Parathyroid adenoma (tissue), 2 donors: ENCODE results near the gene BANK1.

Experiments
- H2AFZ ChIP-seq: fragments of 300-600 bp; sonication (generic); one replicate; pipeline ENCODE4 v1.7.0; 2017; ENCODE audit warnings: antibody characterized with exemption, mild to moderate bottlenecking
- H3K27ac ChIP-seq: fragments of 300-600 bp; sonication (generic); one replicate; pipeline ENCODE4 v1.7.0; 2017
- H3K27me3 ChIP-seq: fragments of 300-600 bp; sonication (generic); one replicate; pipeline ENCODE4 v1.7.0; 2017; ENCODE audit warnings: low read length; ENCODE audit not compliant: control insufficient read depth, insufficient read depth
- H3K36me3 ChIP-seq: fragments of 300-600 bp; sonication (generic); one replicate; pipeline ENCODE4 v1.7.0; 2017; ENCODE audit warnings: low read length; ENCODE audit not compliant: control insufficient read depth, insufficient read depth
- H3K4me1 ChIP-seq: fragments of 300-600 bp; sonication (generic); one replicate; pipeline ENCODE4 v1.7.0; 2017; ENCODE audit warnings: control low read depth
- H3K4me2 ChIP-seq: fragments of 300-600 bp; sonication (generic); one replicate; pipeline ENCODE4 v1.7.0; 2017; ENCODE audit warnings: low read length
- H3K4me3 ChIP-seq: fragments of 300-600 bp; sonication (generic); one replicate; pipeline ENCODE4 v1.7.0; 2017; ENCODE audit warnings: low read depth, low read length
- H3K79me2 ChIP-seq: fragments of 300-600 bp; sonication (generic); one replicate; pipeline ENCODE4 v1.7.0; 2017; ENCODE audit warnings: control low read depth
- H3K9ac ChIP-seq: fragments of 300-600 bp; sonication (generic); one replicate; pipeline ENCODE4 v1.7.0; 2017; ENCODE audit warnings: mild to moderate bottlenecking
- H3K9me3 ChIP-seq: fragments of 300-600 bp; sonication (generic); one replicate; pipeline ENCODE4 v1.7.0; 2017; ENCODE audit warnings: low read length; ENCODE audit not compliant: control insufficient read depth
- TF ChIP-seq, protein P1 (sequence below): fragments of 300-600 bp; sonication (generic); IDR thresholded peaks from one replicate; pipeline ENCODE4 v1.7.0; 2017; ENCODE audit warnings: antibody characterized with exemption, mild to moderate bottlenecking
- donor health status: primary hyperparathyroidism.

BANK1 gene

GRCh38 chr4:102105983-102106382 is 315.5 kb downstream of the BANK1 start:
- Histone ChIP-seq H3K4me1 (no peaks in the 10 kb centered on the region), H3K4me2 (no peak overlapping the region), H3K27ac (no peak overlapping the region), H3K4me3 (no peak overlapping the region), H2AFZ (no peak overlapping the region), H3K9ac (no peak overlapping the region), H3K27me3 (no peaks in the 10 kb centered on the region), H3K79me2 (no peaks in the 10 kb centered on the region), H3K36me3 (no peaks in the 10 kb centered on the region), H3K9me3 (peaks cover 5% of the 10 kb centered on the region)
- TF ChIP-seq, protein P1, sequence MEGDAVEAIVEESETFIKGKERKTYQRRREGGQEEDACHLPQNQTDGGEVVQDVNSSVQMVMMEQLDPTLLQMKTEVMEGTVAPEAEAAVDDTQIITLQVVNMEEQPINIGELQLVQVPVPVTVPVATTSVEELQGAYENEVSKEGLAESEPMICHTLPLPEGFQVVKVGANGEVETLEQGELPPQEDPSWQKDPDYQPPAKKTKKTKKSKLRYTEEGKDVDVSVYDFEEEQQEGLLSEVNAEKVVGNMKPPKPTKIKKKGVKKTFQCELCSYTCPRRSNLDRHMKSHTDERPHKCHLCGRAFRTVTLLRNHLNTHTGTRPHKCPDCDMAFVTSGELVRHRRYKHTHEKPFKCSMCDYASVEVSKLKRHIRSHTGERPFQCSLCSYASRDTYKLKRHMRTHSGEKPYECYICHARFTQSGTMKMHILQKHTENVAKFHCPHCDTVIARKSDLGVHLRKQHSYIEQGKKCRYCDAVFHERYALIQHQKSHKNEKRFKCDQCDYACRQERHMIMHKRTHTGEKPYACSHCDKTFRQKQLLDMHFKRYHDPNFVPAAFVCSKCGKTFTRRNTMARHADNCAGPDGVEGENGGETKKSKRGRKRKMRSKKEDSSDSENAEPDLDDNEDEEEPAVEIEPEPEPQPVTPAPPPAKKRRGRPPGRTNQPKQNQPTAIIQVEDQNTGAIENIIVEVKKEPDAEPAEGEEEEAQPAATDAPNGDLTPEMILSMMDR = no peak

- H3K9ac ChIP-seq = no peak overlapping the region
- no peaks in the 10 kb centered on the region for H3K27me3 ChIP-seq
- no peak overlapping the region for H3K4me3 ChIP-seq
- no peak overlapping the region for H3K27ac ChIP-seq
- no peaks in the 10 kb centered on the region for H3K79me2 ChIP-seq
- no peak overlapping the region for H2AFZ ChIP-seq
- TF ChIP-seq, protein P1 = no peak
- no peaks in the 10 kb centered on the region for H3K9me3 ChIP-seq
- no peaks in the 10 kb centered on the region for H3K4me1 ChIP-seq
- no peaks in the 10 kb centered on the region for H3K36me3 ChIP-seq
- H3K4me2 ChIP-seq = no peak overlapping the region
Measured at GRCh38 chr4:102114118-102114630, 323.6 kb downstream of the BANK1 start.

DNA sequence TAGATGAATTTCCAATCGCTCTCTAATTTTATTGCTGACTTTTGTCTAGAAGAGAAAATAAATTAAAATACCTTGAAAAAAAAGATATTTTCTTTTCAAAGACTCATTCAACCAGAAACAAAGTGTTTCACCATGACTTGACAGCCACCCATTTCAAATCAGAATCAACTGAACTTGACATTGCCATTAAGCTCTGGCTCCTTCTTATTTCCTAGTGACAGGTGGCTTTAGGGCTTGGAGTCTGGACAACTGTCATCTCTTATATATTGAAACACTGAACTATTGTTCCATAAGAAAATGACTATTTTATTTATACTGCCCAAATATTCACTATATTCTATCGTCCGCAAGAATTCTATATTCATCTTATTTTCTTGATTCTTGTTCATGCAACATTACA is 325.6 kb downstream of the BANK1 start:
- Histone ChIP-seq H2AFZ (no peak overlapping the region), H3K9me3 (no peaks in the 10 kb centered on the region), H3K4me3 (no peak overlapping the region), H3K4me1 (no peaks in the 10 kb centered on the region), H3K36me3 (no peaks in the 10 kb centered on the region), H3K27me3 (no peaks in the 10 kb centered on the region), H3K79me2 (no peaks in the 10 kb centered on the region), H3K27ac (no peak overlapping the region), H3K4me2 (no peak overlapping the region), H3K9ac (no peak overlapping the region)
- TF ChIP-seq, protein P1 = no peak

- Histone ChIP-seq H3K4me3 (no peak overlapping the region), H3K27ac (no peak overlapping the region), H3K9me3 (no peaks in the 10 kb centered on the region), H3K79me2 (no peaks in the 10 kb centered on the region), H3K36me3 (no peaks in the 10 kb centered on the region), H3K4me1 (no peaks in the 10 kb centered on the region), H3K9ac (no peak overlapping the region), H3K27me3 (no peaks in the 10 kb centered on the region), H2AFZ (no peak overlapping the region), H3K4me2 (no peak overlapping the region)
- TF ChIP-seq, protein P1 = no peak
Measured at GRCh38 chr4:102120846-102121245, 330.3 kb downstream of the BANK1 start.
